HG02610 (cell line): ENCODE results near the gene SRD5A2.

Experiments used
- ATAC-seq: cut with Tn5 transposase; IDR thresholded peaks from one replicate; pipeline ENCODE4 v1.9.1; 2021; ENCODE audit warnings: mild to moderate bottlenecking, moderate library complexity; ENCODE audit not compliant: unreplicated experiment

Gene SRD5A2, protein sequence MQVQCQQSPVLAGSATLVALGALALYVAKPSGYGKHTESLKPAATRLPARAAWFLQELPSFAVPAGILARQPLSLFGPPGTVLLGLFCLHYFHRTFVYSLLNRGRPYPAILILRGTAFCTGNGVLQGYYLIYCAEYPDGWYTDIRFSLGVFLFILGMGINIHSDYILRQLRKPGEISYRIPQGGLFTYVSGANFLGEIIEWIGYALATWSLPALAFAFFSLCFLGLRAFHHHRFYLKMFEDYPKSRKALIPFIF

DNA sequence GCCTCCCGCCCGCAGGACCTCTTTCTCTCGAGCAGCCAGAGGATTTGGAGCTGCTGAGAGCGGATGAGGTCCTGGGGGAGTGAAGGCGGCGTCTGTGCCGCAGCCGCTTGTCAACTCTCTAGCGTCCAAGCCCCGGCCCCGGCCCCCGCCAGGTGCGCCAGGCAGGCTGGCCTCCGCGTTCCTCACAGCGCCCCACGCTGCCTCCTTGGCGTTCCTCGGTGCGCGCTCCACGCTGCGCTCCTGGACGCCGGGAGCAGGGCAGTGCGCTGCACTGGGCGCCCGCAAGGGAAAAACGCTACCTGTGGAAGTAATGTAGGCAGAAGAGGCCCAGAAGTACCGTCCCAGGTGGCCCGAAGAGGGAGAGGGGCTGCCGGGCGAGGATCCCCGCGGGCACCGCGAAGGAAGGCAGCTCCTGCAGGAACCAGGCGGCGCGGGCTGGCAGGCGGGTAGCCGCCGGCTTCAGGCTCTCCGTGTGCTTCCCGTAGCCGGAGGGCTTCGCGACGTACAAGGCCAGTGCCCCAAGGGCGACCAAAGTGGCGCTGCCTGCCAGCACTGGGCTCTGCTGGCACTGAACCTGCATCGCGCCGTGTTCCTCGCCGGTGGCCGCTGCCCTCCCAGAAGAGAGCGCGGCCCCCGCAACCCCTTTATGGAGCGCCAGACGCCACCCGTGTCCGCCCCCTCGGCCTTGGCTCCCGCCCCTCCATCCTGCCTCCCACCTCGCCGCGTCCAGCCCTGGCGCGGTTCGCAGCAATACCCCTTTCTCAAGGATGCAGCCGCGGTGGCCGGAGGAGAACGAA is at the start of gene SRD5A2:
Gene SRD5A2, minus strand, starts transcription at position 618 of the 797 bp plus-strand sequence. Its CDS starts 38 bp downstream, at position 580.
- ATAC-seq: no peak

DNA sequence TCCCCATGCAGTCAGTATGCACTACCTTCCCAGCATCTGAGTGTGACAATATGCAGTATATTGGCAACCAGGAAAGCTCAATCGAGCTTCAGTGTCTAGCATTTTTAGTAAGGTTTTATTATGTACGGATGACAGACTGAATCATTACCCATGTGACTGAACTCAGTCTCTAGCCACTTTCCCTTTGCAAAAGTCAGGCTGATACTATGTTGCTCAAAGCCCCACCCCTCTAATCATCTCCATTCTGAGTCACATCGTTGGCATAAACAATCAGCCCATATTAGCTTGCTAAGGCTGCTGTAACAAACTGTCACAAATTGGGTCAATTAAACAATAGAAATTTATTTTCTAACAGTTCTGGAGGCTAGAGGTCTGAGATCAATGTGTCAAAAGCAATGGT is 25.8 kb upstream of the SRD5A2 start:
- no peak for ATAC-seq

DNA sequence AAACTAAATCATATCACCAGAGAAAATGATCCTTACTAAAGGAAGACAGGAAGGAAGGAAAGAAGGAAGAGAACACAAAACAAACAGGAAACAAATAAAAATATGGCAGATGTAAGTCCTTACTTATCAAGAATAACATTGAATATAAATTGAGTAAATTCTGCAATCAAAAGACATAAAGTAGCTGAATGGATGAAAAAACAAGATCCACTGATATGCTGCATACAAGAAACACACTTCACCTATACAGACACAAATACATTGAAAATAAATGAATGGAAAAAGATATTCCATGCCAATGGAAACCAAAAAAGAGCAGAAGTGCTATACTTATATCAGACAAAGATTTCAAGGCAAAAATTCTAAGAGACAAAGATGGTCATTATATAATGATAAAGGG is 18.0 kb upstream of the SRD5A2 start:
- no peak for ATAC-seq

DNA sequence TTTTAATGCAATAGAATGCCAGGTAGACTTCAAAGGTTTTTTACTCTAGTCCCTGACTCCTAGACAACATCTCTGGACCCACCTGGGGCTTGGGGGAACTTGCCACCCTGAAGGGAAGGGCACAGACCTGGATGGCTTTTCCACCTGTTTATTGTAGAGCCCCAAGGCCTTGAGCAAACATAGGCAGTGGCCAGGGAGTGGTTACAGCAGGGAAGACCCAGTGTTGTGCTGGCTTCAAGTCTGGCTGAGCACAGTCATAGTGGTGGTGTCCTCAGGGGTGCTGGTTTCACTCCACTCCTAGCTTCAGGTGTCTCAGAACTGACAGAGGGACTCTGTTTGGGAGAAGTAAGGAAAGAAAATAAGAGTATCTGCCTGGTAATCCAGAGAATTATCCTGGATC is 5.5 kb upstream of the SRD5A2 start:
- ATAC-seq: no peak

DNA sequence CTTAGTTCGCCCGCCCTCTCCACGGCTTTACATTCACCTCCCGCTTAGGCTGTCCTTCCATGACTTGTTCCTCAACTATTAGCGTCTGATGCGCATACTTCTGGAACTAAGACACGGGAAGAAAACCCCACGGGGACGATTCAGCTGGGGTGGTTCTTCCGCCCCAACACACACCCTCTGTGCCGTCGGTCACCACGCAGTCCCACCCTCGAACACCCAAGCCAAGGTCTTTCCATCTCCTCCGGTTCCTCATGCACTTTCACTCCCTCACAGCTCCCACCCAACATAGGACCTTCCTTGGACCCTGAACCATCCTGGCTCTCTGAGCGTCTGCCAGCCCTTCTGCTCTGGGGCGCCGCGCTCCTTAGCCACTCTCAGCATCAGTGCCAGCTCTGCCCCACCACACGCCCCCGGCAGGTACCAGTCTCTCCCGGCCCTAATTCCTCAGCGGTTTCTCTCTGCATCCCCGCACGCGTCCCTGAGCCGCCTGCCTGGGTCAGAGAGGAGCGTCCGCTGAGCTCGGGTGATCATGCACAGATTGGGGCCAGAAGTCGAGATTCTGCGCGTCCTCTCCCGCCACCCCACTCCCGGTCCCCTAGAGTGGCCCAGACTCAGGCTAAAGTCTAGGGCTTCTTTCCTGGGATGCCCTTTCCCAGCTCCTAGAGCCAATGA is 522 bp upstream of the SRD5A2 start:
- no peak for ATAC-seq

DNA sequence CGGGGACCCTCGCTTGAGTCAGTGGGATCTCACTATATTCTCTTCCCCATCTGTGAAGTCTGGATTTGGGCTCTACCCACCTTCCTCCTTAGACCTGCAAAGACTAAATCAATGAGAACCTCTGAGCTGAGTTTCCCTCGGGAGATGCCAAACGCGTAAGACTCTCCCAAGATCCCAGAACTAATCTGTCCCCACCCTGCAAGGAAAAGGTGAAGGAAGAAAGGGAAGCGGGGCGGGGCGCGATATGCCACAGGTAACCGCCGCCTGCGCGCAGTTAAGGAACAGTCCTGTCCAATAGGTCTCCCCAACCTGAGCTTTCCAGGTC is 780 bp downstream of the SRD5A2 start:
- no peak for ATAC-seq

DNA sequence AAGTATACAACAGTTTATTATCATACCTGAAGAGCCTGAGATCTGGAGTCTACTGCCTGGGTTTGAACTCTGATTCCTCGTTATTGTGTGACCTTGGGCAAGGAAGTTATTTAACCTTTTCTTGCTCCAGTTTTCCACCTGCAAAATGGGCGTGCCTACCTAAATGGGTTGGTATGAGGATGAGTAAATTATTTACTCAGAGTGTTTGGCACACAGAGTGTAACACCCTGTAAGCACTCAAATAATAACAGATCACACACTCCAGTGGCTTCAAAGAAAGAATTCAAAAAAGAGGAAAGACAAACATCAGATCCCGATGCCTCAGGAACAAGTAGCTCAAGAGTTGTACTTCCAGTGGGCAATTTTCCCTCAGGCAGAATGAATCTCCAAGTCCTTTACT is 2.4 kb downstream of the SRD5A2 start:
- ATAC-seq: no peak

DNA sequence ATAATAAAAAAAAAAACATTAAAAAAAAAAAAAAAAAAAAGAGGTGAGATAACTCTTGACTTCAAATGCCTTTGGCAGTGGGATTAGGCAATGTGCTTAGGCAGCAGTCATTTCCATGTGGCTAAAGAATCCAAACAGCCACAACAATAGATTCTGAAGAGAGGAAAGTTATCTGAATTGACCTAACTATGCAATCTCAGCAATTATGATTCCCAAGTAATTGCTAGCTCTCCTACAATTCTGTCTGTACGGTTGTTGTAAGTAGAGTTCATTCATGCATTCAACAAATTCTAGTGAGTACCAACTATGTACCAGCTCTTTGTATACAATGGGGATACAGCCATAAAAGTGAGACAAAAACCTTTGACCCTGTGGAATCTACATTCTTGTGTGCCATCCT is 3.6 kb downstream of the SRD5A2 start:
- ATAC-seq: no peak

DNA sequence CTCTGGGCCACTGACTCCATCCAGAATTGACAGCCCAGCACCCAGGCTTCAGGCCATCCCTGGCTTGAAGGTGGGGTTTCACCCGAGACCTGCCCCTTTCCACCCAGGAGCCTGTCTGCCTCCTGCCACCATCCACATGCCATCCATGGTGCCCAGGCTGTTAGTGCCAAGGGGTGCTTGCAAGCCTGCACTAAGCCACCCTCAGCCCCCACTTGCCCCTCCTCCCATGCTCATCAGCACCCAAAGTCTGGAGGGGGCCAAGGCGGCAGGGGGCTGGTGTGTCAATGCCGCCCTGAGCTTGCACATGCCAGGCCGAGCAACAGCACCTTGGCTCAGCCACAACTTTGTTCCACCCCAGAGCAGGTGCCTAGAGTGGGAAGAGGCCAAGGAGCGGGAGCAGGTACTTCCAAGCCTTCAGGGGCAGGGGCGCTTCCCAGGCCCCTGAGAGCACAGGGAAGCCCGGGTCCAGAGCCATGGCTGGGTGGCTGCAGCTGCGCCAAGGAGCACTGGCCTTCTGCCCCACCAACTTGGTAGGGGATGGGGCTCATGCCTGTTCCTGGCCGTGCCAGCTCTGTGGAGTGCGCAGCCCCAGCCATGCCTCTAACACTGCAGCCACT is 12.0 kb downstream of the SRD5A2 start:
- no peak for ATAC-seq

DNA sequence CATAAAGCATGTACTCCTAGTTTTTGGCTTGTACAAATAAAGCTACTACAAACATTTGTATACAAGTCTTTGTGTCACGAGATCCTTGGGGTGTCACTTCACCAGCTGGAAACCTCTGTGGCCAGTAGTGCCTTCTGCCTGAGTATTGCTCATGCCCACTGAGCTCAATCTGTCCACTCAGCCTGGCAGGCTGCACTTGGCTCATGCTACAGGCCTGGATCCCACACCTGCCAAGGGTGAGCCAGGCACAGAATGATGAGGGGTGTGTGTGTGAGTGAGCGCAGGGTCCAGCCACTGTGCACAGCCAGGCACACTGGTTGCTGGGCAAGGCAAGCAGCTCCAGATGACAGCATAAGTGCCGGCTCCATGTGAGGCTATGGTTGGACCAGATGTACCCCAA is 13.1 kb downstream of the SRD5A2 start:
- no peak for ATAC-seq

DNA sequence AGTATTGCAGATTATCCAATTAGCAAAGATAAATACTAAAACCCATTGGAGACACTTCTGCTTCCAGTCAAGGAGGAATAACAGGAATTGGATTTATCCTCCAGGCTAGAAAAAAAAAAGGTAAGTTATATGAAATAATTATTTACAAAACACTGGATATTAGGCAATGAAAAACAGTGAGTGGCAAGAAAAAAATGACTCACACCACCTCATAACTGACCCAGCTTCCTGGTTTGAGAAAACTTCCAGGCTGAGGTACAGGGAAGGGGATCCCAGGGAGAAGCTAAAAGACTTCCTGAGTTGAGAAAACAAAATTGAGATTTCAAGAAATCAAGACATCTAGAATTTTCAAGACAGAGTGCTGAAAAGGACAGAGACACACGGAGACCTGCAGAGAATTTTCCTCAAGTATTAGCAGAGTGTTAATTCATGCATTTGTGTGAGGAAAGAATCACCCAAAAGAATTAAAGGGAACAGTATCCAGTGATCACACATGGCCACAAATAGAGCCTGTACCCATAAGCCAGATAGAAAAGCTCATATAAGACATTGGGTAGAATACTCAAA is 17.4 kb downstream of the SRD5A2 start:
- no peak for ATAC-seq

DNA sequence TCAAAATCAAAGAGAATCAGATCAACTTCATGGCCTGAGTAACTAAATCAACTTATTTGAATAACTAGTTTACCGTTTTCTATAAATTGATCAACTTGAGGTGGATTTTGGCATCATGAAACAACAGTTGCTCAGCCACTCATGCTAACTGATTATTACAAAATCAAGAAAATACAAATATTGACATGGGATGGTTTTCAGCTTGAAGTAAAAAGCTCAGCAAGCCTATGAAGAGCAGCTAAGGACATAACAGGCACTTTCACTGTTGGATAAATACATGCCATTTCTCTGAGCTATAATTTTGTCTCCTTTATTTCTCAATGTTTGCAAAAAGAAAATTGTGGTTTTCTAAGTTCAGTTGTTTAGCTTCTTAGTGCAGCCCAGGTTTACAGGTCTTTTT is 18.9 kb downstream of the SRD5A2 start:
- no peak for ATAC-seq

DNA sequence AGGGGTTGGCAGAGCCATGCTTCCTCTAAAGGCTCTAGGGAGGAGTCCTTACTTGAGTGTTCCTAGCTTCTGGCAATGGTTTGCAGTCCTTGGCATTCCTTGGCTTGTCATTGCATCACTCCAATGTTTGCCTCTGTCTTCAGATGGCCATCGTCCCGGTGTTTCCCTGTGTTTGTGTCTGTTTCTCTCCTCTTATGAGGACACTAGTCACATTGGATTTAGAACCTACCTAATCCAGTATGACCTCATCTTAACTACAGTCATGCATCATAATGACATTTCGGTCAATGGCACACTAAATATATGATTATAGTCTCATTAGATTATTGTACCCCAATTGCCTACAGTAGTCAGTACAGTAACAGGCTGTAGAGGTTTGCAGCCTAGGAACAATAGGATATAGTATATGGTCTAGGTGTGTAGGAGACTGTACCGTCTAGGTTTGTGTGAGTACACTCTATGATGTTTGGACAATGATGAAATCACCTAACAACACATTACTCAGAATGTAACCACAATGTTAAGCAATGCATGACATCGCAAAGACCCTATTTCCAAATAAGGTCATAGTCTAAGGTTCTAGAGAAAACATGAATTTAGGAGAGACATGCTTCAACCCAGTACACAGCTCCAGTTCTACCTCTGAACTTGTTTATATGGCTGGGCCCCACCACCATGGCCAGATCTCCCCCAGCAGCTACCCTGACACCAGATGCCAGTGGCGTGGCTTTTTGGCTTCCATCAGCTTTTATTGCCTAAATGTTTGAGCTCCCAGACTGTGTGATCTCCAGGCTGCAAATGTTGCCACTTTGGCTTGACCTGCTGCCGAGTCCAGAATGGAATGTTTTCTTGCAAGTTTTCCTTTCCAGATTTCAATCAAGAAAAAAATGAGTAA is 22.1 kb downstream of the SRD5A2 start:
- no peak for ATAC-seq

DNA sequence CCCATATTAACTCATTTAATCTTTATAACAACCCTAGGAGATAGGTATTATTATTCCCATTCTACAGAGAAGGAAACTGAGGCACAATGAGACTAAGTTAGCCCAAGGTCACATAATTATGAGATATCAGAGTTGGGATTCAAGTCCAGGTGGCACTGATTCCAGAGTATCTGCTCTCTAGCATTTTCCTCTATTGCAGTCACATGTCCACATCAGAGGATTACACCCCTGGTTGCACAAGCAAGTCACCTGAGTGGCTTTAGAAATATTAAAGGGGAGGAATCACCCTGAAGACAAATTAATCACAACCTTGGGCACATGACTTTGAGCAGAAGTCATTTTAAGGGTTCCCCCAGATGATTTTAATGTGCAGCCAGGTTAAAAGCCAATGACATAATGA is 23.8 kb downstream of the SRD5A2 start:
- ATAC-seq: no peak

DNA sequence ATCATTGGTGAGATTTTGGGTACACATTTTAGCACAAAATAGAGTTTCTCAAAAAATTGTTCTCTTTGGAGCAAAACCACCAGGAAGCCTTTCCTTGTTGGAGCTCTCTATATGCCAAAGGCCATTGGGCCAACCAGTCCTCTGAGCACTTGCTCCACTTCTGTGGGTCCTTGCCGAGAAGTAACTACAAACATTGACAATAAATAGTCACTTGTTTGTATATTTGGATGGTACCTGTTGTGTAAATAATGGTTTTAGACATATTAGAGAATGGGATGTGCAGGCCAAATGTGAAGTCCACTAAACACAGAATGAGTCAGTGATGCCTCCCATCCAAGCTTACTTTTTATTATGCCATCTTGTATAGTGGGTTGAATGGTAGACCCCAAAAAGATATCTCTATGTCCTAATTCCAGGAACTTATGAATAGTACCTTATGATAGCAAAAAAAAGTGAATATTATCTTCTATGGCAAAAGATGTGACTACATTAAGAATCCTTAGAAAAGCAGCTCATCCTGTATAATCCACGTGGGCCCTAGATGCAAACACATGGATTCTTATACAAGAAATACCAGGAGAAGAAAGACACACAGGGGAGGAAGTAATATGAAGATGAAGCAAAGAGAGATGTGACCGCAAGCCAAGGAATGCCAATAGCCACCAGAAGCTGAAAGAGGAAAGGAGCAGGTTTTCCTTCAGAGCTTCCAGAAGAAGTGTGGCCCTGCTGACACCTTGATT is 24.6 kb downstream of the SRD5A2 start:
- no peak for ATAC-seq

DNA sequence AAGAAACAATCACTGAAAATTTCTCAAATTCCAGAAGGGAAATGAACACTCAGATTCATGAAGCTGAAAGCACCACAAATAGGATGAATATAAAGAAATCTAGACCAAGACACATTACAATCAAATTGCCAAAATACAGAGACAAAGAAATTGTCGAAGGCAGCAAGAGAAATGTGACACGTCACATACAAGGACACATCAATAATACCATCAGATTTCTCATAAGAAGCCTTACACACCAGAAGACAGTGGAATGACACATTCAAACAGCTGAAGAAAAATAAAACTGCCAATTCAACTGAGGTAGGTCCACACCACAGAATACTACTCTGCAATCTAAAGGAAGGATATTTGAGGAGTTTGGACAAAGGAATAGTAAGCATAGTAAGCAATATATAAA is 27.4 kb downstream of the SRD5A2 start:
- no peak for ATAC-seq

DNA sequence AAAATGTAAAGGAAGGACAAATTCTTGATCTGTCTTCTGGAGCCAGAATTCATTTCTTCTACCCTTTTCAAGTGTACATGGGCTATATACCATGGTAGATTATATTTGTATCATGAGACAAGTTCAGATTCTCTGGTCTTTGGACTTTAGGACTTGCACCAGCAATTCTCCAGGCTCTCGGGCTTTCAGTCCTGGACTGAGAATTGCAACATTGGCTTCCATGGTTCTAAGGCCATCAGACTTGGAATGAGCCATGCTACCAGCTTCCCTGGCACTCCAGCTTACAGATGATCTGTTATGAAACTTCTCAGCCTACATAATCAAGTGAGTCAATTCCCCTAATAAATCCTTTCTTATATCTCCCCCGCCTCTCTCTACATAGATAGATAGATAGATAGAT is 33.3 kb downstream of the SRD5A2 start:
- ATAC-seq: no peak

DNA sequence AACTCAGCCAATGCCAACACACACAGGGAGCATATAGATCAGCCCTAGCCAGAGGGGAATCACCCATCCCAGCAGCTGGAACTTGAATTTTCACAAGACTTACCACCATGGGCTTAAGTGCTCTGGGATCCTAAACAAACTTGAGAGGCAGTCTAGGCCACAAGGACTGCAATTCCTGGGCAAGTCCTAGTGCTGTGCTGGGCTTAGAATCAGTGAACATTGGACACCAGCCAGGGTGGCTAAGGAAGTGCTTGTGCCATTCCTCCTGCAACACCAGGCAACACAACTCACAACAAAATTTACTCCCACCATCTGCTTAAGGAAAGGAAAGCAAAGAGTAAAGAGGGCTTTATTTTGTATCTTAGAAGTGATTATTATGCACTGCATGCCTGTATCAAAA is 38.9 kb downstream of the SRD5A2 start:
- ATAC-seq: no peak

DNA sequence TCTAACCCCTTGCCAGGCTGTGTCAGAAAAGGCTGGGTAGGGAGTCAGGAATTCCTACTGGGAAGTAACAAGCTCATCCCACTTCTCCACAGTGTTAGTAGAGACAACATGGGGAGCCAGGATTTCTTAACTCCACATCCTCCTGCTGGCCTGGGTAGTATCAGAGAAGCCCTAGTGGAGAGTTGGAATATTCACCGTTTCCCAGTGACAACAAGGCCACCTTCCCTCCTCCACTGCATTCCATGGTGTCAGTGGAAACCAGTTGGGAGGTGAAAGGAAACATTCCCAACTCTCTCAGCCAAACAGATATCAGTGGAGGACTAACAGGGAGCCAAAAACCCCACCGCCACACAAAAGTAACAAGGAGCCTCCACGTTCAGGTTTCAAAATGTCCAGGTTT is 41.2 kb downstream of the SRD5A2 start:
- ATAC-seq: no peak

DNA sequence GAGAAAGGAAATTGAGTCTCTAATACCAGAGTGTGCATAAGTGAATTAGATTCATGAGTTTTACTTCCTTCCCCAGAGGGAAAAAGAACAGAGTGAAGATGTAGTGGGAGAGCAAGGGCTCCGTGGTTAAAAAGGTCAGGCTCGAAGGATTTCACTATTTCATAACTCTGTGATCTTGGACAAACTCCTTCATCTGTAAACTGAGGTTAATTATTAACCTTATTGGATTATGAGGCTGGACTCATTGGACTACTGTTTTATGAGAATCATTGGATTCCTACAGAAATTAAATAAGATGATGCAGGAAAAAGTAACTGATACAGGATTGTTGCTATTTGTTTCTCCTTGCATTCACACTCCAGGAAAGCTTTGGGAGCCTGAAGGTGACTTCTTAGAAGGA is 45.0 kb downstream of the SRD5A2 start:
- ATAC-seq: no peak
